GM21390 (cell line): ENCODE results near the gene WDR26.
"Not testable (repeated sequence)": the region's sequence is repeated elsewhere in the genome, so short reads cannot be mapped to it uniquely, and the experiment has no call there.

Experiments
- ATAC-seq: cut with Tn5 transposase; IDR thresholded peaks from one replicate; pipeline ENCODE4 v1.9.1; 2021; ENCODE audit not compliant: unreplicated experiment

WDR26 gene

DNA sequence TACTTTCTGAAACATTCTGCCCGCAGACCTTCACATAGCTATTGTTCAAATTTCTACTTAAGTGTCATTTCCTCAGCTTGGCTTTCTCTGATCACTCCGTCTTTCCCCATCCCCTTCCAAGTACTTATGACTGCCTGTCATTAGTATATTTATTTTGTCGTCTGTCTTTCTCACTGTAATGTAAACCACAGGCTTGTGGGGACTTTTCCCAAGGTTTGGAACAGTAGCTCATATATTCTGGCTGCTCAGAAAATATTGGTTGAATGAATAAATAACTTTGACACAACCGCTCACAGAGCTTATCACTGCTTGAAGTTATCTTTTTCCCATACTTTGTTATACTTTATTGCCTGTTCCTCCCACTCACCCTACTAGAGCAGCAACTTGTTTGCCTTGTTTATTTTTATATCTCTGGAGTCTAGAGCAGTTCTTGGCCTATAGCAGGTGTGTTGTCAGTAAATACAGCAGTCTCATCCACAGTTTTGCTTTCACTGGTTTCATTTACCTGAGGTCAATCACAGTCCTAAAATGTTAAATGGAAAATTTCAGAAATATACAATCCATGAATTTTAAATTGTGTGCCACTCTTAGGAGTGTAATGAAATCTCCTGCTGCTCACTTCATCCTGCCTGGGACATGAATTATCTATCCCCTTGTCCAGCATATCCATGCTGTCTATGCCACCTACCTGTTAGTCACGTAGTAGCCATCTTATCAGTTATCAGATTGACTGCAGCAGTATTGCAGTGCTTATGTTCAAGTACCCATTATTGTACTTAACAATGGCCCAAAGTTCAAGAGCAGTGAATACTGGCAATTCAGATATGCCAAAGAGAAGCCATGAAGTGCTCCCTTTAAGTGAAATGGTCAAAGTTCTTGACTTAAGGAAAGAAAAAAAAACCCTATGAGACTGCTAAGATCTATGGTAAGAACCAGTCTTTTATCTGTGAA lies 80.3 kb downstream of the WDR26 start:
- no peak for ATAC-seq

DNA sequence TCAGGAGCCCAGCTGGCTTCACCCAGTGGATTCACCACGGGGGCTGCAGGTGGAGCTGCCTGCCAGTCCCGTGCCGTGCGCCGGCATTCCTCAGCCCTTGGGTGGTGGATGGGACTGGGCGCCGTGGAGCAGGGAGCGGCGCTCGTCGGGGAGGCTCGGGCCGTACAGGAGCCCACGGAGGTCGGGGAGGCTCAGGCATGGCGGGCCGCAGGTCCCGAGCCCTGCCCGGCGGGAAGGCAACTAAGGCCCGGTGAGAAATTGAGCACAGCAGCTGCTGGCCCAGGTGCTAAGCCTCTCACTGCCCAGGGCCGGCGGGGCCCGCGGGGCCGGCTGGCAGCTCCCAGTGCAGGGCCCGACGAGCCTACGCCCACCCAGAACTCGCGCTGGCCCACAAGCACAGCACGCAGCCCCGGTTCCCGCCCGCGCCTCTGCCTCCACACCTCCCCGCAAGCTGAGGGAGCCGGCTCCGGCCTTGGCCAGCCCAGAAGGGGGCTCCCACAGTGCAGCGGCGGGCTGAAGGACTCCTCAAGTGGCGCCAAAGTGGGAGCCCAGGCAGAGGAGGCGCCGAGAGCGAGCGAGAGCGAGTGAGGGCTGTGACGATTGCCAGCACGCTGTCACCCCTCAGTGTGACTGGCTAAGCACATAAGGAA lies 82.0 kb downstream of the WDR26 start:
- not testable (repeated sequence) for ATAC-seq

DNA sequence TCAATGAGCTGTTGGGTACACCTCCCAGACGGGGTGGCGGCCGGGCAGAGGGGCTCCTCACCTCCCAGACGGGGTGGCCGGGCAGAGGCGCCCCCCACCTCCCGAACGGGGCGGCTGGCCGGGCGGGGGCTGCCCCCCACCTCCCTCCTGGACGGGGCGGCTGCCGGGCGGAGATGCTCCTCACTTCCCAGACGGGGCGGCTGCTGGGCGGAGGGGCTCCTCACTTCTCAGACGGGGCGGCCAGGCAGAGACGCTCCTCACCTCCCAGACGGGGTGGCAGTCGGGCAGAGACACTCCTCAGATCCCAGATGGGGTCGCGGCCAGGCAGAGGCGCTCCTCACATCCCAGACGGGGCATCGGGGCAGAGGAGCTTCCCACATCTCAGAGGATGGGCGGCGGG lies 84.9 kb downstream of the WDR26 start:
- not testable (repeated sequence) for ATAC-seq

DNA sequence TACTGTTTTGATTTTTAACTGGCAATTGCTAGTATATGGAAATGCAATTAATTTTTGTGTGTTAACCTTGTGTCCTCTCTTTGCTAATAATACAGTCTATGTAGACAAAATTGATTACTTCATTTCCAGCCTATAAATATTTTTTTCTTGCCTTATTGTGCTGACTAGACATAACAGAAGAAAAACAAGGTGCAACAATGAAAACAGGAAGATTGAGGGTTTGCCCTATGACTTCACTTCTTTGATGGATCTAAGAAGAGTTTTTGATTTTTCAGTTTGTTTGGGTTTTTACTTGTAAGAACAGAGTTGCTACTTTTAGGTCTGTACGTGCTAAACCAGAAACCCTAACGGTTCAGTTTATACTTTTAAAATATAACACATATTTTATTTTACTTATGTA lies 86.5 kb downstream of the WDR26 start:
- no peak for ATAC-seq

GRCh38 chr1:224343679-224344078 lies 90.9 kb downstream of the WDR26 start:
- no peak for ATAC-seq

- ATAC-seq = peak; percentile 76
Measured at GRCh38 chr1:224340453-224341384, 93.9 kb downstream of the WDR26 start.

- ATAC-seq = no peak
Measured at GRCh38 chr1:224339442-224340033, 95.1 kb downstream of the WDR26 start.

DNA sequence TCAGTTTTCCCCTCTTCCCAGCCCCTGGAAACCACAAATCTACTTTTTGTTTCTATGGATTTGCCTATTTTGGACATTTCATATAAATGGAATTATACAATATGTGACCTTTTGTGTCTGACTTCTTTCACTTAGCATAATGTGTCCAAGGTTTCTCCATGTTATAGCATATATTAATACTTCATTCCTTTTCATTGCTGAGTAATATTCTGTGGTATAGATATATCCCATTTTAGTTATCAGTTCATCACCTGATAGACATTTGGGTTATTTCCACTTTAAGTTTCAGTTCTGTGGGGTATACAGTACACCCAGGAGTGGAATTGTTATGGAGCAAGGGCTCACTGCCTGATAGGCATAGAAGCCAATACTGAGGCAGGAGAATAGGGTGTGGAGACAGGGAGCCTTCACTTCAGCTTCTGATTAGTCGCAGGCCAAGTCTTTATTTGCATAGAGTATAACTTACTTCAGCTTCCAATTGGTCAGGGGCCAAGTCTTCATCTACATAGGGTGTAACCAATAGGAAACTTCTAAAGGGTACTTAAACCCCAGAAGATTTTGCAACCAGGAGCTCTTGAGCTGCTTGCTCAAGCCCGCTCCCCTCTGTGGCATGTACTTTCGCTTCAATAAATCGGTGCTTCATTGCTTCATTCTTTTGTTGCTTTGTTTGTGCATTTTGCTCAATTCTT lies 96.3 kb downstream of the WDR26 start:
- ATAC-seq = no peak
